T-helper 17 cell (primary cell): ENCODE measurements around the gene PCGF3. TPM values are rescaled to one million over a fixed set of nuclear protein-coding genes. Genes with fewer than 3 reads are reported as not detected.
"Not testable (repeated sequence)": the region's sequence is repeated elsewhere in the genome, so short reads cannot be mapped to it uniquely, and the experiment has no call there.

ENCODE experiments used
- ATAC-seq: fragments of 150-1000 bp; cut with Tn5 transposase; 2 replicates; pipeline ENCODE4 v1.10.0; 2021; ENCODE audit warnings: mild to moderate bottlenecking, moderate library complexity
- DNase-seq, 3 donors: peaks; one replicate each; pipeline versions ENCODE4 v3.0.0 to v3.0.0-alpha.2; 2020 to 2021
- H3K9me3 ChIP-seq: one replicate; pipeline ENCODE4 v1.7.0; 2013; ENCODE audit warnings: low read length, mild to moderate bottlenecking; ENCODE audit not compliant: control insufficient read depth, poor library complexity, severe bottlenecking
- H3K27ac Mint-ChIP-seq: one replicate; pipeline ENCODE4 v1.8.0; 2022; ENCODE audit warnings: mild to moderate bottlenecking, moderate library complexity, mixed read lengths
- H3K27me3 Mint-ChIP-seq: one replicate; pipeline ENCODE4 v1.8.0; 2022; ENCODE audit warnings: mixed read lengths
- H3K36me3 Mint-ChIP-seq: one replicate; pipeline ENCODE4 v1.8.0; 2022; ENCODE audit warnings: low read depth, mixed read lengths
- H3K4me1 Mint-ChIP-seq: one replicate; pipeline ENCODE4 v1.8.0; 2022; ENCODE audit warnings: mild to moderate bottlenecking, mixed read lengths
- H3K4me3 Mint-ChIP-seq: one replicate; pipeline ENCODE4 v1.8.0; 2022; ENCODE audit warnings: mild to moderate bottlenecking, moderate library complexity, mixed read lengths
- total RNA-seq, 4 donors: library from RNA in 2 of 4; stranded (reverse) in 2 of 4; gene quantifications; one replicate each; pipeline ENCODE4 v1.2.3 and lab custom pipeline; 2022 to 2026

The PCGF3 gene
- total RNA-seq, 2 donors from 2014 or later: 31.3 to 38.0 TPM

DNA sequence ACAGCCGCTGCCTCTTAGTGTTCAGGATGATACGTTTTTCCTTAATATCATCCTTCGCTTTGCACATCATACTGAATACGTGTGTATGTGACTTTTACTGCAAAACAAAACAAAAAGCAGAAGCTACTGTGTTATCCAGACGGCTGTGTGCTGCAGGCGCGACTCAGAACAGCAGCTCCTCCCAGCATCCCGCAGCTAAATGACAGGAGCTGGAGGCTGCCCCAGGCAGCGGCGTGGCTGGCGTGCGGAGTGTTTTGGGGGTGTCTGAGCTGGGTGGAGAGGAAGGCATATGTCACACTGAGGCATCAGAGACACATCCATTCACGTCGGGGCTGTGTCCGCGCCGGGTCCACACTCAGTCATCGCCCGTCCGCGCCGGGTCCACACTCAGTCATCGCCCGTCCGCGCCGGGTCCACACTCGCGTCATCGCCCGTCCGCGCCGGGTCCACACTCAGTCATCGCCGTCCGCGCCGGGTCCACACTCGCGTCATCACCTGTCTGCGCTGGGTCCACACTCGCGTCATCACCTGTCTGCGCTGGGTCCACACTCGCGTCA, 16.6 kb downstream of the PCGF3 start:
- DNase-seq: no peak
- H3K27me3 Mint-ChIP-seq: no peaks in the 10 kb centered on the region
- no peak overlapping the region for H3K4me3 Mint-ChIP-seq
- H3K36me3 Mint-ChIP-seq: no peaks in the 10 kb centered on the region
- peaks cover 21% of the 10 kb centered on the region for H3K4me1 Mint-ChIP-seq
- H3K27ac Mint-ChIP-seq: peak overlapping the region; percentile 27
- no peaks in the 10 kb centered on the region for H3K9me3 ChIP-seq
- ATAC-seq: no peak

DNA sequence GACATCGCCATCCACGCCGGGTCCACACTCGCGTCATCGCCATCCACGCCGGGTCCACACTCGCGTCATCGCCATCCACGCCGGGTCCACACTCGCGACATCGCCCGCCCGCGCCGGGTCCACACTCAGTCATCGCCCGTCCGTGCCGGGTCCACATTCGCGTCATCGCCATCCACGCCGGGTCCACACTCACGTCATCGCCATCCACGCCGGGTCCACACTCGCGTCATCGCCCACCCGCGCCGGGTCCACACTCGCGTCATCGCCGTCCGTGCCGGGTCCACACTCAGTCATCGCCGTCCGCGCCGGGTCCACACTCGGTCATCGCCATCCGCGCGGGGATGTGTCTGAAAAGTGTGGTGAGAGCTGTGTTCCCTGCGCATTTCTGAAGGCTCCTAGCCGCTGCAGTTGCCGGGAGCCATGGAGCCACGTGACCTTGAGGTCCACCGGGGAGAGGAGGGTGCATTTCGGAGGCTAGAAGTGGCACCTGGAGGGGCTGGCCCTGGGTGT, 17.3 kb downstream of the PCGF3 start:
- Mint-ChIP-seq H3K36me3 (no peaks in the 10 kb centered on the region), H3K4me1 (peaks cover 16% of the 10 kb centered on the region), H3K4me3 (no peak overlapping the region), H3K27me3 (no peaks in the 10 kb centered on the region), H3K27ac (no peak overlapping the region)
- no peaks in the 10 kb centered on the region for H3K9me3 ChIP-seq
- ATAC-seq: no peak
- no peak for DNase-seq

GRCh38 chr4:723751-724530, 18.3 kb downstream of the PCGF3 start:
- ATAC-seq: no peak
- DNase-seq: no peak
- Mint-ChIP-seq H3K4me3 (no peak overlapping the region), H3K36me3 (no peaks in the 10 kb centered on the region), H3K27me3 (no peaks in the 10 kb centered on the region), H3K27ac (peak overlapping the region; percentile 32), H3K4me1 (peaks cover 15% of the 10 kb centered on the region)
- H3K9me3 ChIP-seq: no peaks in the 10 kb centered on the region

DNA sequence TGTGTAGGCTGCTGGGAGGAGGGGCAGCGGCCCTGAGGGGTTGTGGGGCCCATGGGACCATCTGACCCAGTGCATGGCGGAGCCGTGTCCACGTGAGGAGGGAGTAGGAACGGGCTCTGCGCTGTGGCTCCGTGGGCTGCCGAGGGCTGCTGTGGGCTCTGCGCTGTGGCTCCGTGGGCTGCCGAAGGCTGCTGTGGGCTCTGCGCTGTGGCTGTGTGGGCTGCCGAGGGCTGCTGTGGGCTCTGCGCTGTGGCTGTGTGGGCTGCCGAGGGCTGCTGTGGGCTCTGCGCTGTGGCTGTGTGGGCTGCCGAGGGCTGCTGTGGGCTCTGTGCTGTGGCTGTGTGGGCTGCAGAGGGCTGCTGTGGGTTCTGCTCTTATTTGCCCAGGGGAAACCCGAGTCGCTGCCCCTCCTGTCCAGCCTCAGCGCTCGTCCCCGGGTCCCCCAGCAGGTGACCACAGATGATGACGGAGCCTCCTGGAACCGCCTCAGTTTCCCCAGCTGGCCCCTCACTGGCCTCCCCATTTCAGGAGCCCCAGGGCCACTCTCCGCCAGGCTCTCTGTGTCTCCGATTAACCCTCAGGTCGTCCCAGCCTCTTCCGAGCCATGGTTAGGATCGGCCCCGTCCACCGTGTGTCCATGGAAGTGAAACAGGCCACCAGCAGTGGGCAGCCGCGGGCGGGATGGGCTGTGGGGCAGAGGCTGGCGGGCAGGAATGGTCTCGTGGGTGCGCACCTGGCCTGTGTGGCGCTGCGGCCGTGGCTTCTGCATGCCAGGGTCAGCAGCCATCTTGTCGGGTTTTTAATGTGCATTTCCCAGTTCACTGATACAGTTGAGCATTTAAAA, 20.0 kb downstream of the PCGF3 start:
- peaks cover 14% of the 10 kb centered on the region for H3K4me1 Mint-ChIP-seq

DNA sequence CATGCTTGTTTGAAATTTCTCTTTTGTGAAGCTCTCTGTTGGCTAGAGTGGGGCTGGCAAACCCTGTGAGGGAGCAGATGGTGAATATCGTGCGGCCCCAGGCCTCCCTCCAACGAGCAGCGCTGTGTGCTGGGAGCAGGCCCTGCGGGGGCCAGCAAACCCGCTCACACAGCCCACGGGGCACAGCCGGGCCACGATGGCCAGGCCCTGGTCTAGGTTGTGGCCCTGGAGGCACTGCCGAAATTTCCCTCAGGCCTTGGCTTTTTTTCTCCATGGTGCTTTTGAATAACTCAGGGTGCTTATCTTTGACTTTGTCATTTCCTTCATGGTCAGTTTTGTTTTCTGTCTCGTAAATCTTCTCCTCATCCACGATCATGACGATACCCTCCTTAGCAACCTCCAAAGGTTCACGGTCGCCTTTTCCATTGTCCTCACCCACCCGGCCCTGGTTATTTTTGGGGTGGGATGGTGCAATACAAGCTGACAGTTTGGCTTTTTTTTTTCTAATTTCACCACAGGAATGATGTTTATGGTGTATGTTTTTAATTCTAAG, 20.7 kb downstream of the PCGF3 start:
- H3K27me3 Mint-ChIP-seq: no peaks in the 10 kb centered on the region
- peak overlapping the region; percentile 34 for H3K27ac Mint-ChIP-seq
- no peak overlapping the region for H3K4me3 Mint-ChIP-seq
- DNase-seq: no peak
- no peaks in the 10 kb centered on the region for H3K36me3 Mint-ChIP-seq
- H3K4me1 Mint-ChIP-seq: peaks cover 17% of the 10 kb centered on the region
- no peaks in the 10 kb centered on the region for H3K9me3 ChIP-seq
- no peak for ATAC-seq

More for the DNA sequence above, 20.0 kb downstream of the PCGF3 start:
- H3K9me3 ChIP-seq: no peaks in the 10 kb centered on the region
- ATAC-seq: no peak
- no peaks in the 10 kb centered on the region for H3K36me3 Mint-ChIP-seq
- H3K27me3 Mint-ChIP-seq: no peaks in the 10 kb centered on the region
- DNase-seq: no peak
- H3K27ac Mint-ChIP-seq: no peak overlapping the region
- H3K4me3 Mint-ChIP-seq: no peak overlapping the region

DNA sequence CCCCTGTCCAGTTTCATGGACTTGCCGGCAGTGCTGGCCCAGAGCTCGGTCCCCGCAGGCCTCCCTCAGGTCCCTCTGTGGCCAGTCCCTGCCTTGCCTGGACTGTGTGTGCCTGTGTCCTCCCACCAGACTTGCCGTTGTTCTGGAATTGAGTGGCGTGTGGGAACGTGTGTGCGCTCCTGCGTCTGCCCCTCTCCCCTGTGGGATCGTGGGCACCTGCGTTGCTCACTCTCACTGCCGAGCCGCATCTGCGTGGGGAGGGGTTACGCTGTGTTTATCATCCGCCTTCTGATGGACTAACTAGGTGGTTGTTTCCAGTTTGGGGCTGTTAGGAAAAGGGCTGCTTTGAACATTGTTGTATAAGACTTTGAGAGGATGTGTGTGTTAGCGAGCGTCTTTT, 21.2 kb downstream of the PCGF3 start:
- no peak for DNase-seq
- Mint-ChIP-seq H3K4me3 (no peak overlapping the region), H3K36me3 (no peaks in the 10 kb centered on the region), H3K27me3 (no peaks in the 10 kb centered on the region), H3K4me1 (peaks cover 17% of the 10 kb centered on the region), H3K27ac (peak overlapping the region; percentile 34)
- H3K9me3 ChIP-seq: no peaks in the 10 kb centered on the region
- no peak for ATAC-seq

GRCh38 chr4:727576-727975, 21.9 kb downstream of the PCGF3 start:
- Mint-ChIP-seq H3K27me3 (no peaks in the 10 kb centered on the region), H3K27ac (peak overlapping the region; percentile 56), H3K4me3 (no peak overlapping the region), H3K36me3 (no peaks in the 10 kb centered on the region), H3K4me1 (peaks cover 17% of the 10 kb centered on the region)
- no peaks in the 10 kb centered on the region for H3K9me3 ChIP-seq
- no peak for ATAC-seq
- no peak for DNase-seq

GRCh38 chr4:729336-730315, 24.0 kb downstream of the PCGF3 start:
- no peak overlapping the region for H3K4me3 Mint-ChIP-seq
- no peak overlapping the region for H3K27ac Mint-ChIP-seq
- DNase-seq (no peak), ATAC-seq (no peak)
- H3K27me3 Mint-ChIP-seq: no peaks in the 10 kb centered on the region
- H3K9me3 ChIP-seq: no peaks in the 10 kb centered on the region
- no peaks in the 10 kb centered on the region for H3K36me3 Mint-ChIP-seq
- peaks cover 13% of the 10 kb centered on the region for H3K4me1 Mint-ChIP-seq

- DNase-seq (no peak), ATAC-seq (no peak)
- H3K27me3 Mint-ChIP-seq: no peaks in the 10 kb centered on the region
- peak overlapping the region; percentile 84 for H3K27ac Mint-ChIP-seq
- H3K4me1 Mint-ChIP-seq: peaks cover 13% of the 10 kb centered on the region
- H3K4me3 Mint-ChIP-seq: no peak overlapping the region
- H3K9me3 ChIP-seq: no peaks in the 10 kb centered on the region
- no peaks in the 10 kb centered on the region for H3K36me3 Mint-ChIP-seq
These were observed 24.9 kb downstream of the PCGF3 start for GRCh38 chr4:730511-730910.

DNA sequence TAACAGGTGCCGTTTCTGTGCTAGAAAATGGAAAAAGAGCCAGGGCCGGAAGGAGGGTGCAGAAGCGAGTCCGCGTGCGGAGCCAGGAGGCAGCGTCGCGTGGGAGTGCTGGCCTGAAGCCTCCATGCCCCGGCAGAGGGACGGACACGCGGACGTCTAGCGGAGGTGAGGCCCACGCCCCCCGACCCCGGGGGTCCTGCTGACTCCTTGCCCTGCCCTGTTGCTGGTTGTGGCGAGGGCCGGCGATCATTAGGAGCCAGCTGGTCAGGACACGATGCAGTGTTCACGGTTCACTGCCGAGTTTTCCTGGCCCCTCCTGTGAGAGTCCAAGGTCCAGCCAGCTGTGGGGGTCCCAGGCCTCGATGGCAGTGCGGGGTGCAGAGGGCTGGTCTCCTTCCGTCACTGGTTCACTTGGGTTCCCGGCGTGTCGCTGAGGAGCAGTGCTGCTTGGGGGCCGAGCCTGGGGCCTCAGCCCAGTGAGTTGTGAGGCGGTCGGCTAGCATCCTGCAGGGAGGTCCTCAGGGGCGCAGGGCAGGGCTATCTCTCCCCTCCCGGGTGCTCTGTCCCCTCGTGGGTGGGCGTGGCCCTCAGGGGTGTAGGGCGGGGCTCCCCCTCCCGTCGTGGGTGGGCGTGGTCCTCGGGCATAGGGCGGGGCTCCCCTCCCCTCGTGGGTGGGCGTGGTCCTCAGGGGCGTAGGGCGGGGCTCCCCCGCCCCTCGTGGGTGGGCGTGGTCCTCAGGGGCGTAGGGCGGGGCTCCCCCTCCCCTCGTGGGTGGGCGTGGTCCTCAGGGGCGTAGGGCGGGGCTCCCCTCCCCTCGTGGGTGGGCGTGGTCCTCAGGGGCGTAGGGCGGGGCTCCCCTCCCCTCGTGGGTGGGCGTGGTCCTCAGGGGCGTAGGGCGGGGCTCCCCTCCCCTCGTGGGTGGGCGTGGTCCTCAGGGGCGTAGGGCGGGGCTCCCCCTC, 25.6 kb downstream of the PCGF3 start:
- H3K4me3 Mint-ChIP-seq, ATAC-seq, DNase-seq, H3K36me3 Mint-ChIP-seq, H3K9me3 ChIP-seq, H3K27me3 Mint-ChIP-seq: not testable (repeated sequence)
- Mint-ChIP-seq H3K4me1 (peaks cover 13% of the 10 kb centered on the region), H3K27ac (peak overlapping the region; percentile 84)

DNA sequence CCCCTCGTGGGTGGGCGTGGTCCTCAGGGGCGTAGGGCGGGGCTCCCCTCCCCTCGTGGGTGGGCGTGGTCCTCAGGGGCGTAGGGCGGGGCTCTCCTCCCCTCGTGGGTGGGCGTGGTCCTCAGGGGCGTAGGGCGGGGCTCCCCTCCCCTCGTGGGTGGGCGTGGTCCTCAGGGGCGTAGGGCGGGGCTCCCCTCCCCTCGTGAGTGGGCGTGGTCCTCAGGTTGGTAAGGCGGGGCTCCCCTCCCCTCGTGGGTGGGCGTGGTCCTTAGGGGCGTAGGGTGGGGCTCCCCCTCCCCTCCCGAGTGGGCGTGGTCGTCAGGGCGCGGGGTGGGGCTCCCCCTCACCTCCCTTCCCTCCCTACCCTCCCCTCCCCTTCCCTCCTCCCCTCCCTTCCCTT, 26.3 kb downstream of the PCGF3 start:
- not testable (repeated sequence) for H3K4me3 Mint-ChIP-seq, H3K27ac Mint-ChIP-seq, H3K4me1 Mint-ChIP-seq, H3K36me3 Mint-ChIP-seq, H3K9me3 ChIP-seq, ATAC-seq, H3K27me3 Mint-ChIP-seq, DNase-seq
